GM19240 (cell line): ENCODE measurements around the gene NINL.
A peak's percentile ranks its signal among the peaks of the same experiment; 100 is the strongest.

Source experiments
- DNase-seq: peaks from one replicate; pipeline ENCODE4 v3.0.0; 2011; ENCODE audit warnings: low spot score; ENCODE audit not compliant: insufficient read length

The NINL gene

GRCh38 chr20:25418776-25419175 lies 166.6 kb downstream of the NINL start:
- DNase-seq: no peak

GRCh38 chr20:25408890-25409289 lies 176.4 kb downstream of the NINL start:
- DNase-seq: no peak

- no peak for DNase-seq
Observed at GRCh38 chr20:25408170-25408547, 177.2 kb downstream of the NINL start.

- peak; percentile 76 for DNase-seq
Observed at GRCh38 chr20:25407311-25408169, 177.8 kb downstream of the NINL start, which contains the start of gene GINS1. Gene GINS1 (plus strand): TSS chr20:25407673. CDS start chr20:25407821, 148 bp downstream.
